Fibroblast of skin of abdomen (primary cell): ENCODE measurements around the gene SYT2.
"Not testable (repeated sequence)": the region's sequence is repeated elsewhere in the genome, so short reads cannot be mapped to it uniquely, and the experiment has no call there.

Source experiments
- DNase-seq: peaks from one replicate; pipeline ENCODE4 v3.0.0-alpha.2; 2013

Gene SYT2

DNA sequence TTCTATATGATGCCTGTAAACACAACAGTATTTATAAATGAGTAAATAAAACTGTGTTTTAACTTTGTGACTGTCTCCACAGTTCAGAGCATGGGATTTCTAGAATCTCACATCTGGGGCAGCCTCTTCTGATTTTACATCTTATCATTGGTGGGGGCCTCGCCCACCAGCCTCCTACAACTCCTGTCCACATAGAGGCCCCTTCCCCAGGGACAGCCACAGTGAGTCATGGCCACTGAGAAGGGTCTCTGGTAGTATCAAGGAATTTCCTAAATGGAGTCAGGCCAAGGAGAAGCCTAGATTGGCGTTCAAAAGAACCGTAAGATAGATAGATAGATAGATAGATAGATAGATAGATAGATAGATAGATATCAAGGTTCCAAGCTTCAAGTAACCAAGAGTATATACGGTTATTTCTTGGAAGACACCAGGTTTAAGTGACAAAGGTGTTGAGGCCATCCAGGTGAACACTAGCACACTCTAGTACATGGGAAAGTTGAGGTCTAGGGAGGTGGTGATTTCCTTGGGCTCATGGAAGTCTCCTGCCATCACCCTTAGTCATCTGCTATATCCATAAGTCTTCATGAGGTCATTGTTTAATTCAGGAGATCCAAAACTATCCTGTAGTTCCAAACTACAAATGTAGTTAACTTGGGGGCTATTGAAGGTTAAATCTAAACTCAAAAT lies 121.6 kb downstream of the SYT2 start:
- DNase-seq: no peak

DNA sequence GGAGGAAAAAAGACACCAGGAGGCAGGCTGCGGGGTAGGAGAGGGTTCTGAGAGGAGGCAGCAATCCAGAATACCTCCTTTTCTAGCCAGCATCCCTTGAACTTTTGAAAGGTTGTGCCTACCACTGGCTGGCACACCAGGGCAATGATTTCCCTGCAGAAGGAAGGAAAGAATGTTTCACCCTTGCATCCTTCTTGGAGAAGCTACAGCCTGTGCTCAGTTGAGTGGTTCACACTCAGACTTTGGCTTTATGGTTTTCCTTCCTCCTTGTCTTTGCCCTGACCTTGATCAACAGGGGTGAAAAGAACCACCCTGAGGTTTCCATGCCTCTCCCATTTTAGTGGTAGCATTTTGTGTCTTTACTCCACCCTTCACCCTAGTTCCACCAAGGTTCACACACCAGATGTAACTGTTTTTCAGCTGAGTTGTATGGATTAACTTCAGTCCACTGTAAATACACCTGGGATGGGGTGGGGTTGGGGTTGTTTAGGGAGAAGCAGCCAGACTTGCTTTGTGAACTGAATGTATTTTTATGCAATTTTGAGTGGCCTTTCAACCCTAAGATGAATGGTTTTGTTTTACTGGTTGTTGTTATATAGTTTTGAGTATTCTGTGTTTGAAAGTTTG lies 122.3 kb downstream of the SYT2 start:
- DNase-seq: no peak

DNA sequence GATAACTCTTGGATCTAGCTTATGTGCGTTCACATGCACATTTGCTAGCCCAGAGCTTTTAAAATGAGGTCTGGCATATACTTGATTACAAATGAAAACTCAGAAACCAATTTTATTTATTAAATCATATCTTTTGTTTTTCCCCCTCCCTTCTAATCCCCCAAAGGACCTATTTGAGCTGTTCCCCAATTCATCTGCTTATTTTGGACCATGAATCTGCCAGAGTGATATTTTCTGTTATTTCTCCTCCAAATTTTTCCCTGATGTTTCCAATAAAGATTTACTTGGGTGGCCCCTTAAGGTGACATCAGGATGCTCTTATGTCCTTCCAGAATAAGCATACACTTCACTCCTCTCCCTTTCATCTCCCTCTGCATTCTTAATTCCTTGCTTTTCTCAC lies 123.4 kb downstream of the SYT2 start:
- DNase-seq: no peak

DNA sequence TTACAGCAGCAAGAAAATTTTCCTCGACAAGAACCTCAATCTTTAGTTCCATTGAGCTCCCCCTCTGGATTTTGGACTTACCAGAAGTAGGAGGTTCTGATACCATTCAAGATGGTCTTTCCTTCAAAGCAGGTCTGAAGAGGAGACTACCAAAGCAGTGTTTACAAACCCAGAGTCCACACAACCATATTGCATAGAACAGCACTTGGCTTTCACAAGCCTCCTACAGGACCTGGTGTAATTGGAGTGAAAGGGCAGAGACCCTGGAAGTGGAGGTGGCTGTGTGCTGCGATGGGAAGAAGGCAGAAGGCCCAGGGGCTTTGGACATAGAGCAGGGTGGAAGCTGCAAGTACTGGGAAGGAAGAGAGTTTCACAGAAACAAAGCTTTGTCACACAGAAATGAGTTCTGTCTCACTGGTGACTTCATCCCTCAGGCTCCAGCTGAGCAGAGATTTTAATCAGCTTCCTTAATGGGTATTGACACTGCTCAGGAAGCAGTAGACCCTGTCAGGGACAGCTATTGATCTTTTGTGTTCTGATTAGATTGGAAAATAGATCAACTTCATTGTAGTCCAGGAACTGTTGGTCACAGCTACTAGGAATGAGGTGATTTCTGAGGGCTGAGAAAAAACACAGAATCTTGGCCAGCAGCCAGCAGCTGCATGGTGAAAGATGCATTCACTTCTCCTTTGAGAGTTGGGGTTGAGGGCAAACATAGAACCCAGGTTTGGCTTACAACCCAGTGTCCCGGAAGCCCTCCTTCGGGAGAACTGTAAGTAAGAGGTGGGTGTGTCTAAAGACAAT lies 124.0 kb downstream of the SYT2 start:
- peak; percentile 50 for DNase-seq

DNA sequence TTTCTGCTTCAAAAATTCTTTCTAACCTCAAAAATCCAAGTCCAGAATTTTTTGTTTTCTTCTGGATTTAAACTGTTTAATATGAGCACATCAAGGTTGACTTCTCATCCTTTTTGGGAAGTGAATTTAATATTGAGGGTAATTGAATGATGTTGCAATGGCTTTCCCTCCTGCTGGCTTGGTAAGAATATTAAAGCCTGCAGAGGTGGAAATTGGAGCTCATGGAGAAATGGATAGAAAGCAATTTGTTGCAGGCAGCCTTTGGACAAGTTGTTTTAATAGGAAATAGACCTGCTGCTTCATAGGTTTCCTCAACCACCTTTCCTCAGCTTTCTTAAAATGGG lies 124.7 kb downstream of the SYT2 start:
- DNase-seq: peak; percentile 67

DNA sequence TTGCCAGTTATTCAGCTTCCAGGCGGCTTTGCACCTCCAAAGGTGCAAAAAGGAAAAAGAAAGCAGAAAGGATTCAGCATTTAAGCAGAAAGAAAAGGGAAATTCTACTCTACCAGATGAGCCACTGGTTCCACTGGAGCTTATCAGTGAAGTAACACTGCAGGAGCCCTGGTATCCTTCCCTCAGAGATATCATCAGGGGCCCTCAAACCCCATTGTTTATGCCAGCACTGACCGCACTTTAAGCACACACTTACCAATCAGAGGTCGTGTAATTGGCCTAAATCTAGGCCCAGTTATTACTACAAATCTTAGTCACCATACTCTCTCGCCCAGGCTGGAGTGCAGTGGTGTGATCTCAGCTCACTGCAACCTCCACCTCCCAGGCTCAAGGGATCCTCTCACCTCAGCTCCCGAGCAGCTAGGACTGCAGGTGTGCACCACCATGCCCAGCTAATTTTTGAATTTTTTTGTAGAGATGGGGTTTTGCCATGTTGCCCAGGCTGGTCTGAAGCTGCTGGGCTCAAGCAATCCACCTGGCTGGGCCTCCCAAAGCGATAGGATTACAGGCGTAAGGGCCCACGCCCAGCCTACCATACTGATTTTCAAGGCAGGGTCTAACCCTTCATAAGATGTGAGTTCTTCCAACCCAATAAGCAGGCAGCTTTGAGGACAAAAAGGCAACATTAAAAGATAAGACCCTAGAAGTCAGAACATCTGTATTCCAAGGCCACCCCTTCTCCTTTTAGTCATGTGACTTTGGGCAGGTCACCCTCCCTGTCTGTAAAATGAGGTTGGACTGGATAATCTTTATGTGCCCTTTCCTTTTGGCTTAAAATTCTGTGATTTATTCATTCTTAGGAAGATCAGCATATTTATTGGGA lies 125.3 kb downstream of the SYT2 start:
- no peak for DNase-seq

DNA sequence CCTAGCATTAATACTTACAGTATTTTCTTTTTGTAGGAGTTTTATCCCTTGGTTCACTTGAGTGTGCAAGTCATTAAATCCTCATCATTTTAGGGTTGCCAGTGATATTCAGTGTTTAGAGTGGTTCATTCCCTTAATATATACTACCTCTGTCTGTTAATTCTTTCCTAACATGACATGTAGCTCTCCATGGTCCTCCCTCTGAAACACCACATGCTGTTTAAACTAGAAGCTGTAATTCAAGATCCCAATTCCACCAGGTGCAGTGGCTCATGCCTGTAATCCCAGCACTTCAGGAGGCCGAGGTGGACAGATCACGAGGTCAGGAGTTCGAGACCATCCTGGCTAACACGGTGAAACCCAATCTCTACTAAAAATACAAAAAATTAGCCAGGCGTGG lies 127.9 kb downstream of the SYT2 start:
- DNase-seq: not testable (repeated sequence)

DNA sequence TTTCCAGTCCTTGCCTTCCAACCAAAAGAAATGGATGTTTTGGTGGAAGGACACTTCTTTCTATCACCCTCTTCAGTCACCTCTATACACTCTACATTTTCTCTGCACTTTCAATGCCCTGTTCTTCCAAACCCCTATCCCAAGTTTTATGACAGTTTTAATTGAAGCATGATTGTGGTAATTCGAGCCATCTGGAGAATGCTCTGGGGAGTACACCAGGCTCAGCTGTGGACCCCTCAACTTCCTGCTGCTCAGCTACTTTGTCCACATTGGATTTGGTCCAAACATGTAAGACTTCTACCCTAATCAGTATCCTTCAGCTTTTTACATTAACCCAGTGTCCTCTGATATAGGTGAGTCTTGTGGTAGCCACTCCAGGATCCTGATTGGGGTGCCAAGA lies 129.6 kb downstream of the SYT2 start:
- DNase-seq: peak; percentile 73

DNA sequence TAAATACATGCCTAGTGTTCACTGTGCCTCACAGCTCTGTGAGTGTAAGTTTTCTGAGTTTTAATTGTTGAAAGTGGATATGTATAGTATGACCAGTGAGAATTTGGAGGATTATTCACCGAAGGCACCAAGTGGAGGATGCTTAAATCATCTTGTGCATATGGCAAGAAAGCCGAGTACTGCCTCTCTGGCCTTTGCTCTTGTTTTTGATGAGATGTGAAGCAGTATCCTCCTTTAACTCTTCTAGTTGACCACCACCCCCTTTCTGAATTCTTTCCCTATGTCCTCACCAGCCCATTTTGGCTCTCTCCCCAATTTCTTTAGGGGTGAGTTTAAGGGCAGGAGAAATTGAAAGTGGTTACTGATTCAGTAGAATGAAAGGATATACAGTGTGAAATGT lies 130.4 kb downstream of the SYT2 start:
- DNase-seq: peak; percentile 97

DNA sequence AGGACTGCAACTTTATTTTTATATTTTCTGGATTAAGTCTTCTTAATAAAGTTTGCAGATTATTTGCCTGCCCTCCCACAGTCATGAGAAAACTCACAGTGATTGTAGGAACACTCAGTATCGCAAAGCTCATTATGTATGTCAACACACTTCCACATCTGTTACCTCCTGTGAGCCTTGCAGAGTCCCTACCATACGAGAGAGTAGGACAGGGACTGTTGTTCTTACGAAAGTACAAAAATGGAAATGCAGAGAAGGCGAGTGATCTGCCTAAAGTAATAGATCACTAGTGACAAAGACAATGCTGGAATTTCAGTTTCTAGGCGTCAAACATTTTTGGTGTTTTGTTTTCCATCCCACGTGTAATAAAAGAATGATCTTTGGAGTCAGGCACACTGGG lies 131.7 kb downstream of the SYT2 start:
- peak; percentile 67 for DNase-seq

DNA sequence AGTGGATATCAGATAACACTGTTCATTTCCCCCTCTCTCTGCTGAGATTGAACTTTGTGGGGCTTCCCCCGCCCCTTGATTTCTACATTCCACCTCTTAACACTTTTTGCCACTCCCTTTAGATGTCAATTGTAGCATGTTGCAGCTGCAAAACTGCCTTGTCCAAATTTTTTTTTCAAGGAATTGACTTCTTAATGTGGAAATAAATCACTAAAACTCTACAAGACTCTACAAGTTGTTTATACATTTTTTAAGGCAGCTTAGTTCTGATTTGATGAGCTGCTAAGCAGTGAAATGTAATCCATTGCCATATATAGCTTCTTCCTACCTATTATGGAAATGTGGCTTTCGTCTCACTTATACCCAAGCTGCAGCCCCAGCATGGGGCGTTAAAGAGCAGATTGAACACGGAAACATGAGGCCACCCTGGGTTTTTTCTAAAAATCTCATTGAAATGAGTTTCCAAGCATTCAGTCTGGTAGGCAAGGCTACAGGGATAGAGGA lies 132.2 kb downstream of the SYT2 start:
- peak; percentile 94 for DNase-seq

DNA sequence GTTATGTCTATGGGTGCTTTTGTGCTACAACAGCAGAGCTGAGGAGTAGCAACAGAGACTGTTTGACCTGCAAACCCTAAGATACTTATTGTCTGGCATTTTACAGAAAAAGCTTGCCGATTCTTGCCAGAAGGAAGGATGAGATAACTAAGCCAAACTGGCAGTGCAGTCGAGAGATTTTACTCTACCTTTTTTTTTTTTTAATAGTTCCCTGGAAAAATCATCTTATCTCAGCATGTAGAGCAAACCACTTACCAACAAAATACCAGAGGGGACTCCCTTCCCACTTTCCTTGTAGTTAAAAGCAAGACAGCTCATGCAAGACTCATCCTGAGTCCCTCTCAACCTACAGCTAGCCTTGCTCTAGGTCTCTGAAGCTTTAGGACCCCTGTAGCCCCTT lies 132.9 kb downstream of the SYT2 start:
- DNase-seq: peak; percentile 59

DNA sequence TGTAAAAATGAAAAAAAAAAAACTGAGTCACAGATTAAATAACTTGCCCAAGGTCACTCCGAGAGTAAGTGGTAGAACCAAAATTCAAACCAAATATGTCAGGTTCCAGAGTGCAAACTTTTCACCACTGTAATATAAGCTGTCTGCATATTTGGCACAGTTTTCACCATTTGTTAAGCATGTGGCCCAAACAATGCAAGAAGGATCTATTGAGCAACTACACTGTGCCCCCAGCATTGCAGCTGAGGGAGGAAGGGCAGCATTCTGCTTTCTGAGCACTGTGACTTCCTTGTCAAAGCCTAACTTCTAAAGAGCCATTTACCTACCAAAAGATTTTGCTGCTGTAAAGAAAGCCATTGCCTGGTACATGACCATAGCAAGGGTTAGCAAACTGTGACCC lies 133.4 kb downstream of the SYT2 start:
- peak; percentile 94 for DNase-seq

DNA sequence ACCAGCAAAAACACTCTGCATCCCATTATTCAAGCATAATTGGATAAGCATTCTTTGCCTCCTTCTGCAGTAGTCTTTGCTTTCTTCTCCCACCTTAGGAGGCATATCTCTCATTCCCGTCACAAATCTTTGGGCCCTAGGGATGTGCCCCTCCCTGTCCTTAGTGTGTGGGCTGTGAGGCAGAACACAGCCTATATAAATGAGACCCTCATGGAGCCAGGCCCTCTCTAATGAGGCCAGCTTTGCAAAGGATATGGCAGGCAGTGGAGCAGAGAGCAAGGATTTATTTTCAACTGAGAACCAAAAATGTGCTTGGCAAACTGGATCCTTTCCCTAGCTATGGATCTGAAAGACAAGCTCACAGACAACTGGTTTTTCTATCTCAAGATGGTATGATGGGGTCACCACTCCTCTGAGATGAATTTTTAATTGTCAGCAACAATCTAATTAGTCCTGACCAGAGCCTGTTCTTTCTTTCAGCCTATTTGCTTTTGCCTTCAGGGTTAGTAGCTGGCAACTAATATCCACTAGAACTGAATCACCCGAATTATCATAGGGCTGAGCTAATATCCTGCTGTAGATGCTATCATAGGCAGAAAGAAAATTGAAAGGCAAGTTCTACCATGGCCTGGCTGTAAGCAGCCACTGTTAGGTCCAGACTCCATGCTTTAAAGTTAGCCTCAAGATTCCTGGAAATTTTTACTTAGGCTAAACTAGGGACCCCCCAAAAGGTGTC lies 134.2 kb downstream of the SYT2 start:
- peak; percentile 39 for DNase-seq

DNA sequence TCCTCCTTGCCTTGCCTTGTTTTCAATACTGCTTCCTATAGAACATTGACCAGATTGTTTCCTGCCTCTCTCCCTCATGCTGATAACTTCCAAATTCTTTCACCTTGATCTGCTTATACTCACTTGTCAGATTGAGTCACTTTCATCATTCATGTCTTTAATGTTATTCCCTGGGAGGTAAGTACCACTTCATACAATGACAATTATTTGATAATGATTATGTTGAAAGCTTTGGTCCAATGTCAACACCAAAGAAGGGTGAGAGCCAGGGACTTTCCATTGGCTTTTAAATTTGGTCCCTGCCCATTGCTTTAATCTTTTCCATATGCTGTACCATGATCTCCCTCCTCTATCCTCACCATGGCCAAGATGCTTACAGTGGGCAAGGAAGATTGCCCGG lies 137.4 kb downstream of the SYT2 start:
- no peak for DNase-seq

DNA sequence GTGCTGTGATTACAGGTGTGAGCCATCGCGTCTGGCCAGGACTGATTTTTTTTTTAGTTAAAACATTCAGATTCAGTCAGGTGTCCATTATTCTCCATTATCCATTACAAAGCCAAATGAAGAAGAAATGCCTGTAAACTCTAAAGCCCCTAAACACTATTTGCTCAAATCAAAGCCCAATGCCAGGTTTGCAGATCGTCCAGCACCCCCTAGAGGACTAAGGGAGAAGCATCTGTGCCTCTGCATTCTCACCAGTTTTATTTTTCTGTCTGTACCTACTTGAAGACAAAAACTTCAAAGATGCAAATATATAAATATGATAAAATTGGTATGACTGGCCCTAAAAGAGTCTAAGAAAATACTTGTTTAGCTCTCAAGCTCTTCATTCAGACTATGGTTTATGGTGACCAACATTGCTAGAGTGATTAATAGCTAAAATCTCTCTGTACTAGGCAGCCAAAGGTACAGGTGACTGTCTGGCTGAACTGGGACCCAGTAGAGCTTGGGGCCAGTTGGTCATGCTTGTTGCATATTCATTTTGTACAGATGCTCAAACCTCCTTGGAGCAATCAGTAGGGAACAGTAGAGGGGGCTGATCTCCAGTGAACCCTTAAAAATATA lies 138.4 kb downstream of the SYT2 start:
- DNase-seq: peak; percentile 45

DNA sequence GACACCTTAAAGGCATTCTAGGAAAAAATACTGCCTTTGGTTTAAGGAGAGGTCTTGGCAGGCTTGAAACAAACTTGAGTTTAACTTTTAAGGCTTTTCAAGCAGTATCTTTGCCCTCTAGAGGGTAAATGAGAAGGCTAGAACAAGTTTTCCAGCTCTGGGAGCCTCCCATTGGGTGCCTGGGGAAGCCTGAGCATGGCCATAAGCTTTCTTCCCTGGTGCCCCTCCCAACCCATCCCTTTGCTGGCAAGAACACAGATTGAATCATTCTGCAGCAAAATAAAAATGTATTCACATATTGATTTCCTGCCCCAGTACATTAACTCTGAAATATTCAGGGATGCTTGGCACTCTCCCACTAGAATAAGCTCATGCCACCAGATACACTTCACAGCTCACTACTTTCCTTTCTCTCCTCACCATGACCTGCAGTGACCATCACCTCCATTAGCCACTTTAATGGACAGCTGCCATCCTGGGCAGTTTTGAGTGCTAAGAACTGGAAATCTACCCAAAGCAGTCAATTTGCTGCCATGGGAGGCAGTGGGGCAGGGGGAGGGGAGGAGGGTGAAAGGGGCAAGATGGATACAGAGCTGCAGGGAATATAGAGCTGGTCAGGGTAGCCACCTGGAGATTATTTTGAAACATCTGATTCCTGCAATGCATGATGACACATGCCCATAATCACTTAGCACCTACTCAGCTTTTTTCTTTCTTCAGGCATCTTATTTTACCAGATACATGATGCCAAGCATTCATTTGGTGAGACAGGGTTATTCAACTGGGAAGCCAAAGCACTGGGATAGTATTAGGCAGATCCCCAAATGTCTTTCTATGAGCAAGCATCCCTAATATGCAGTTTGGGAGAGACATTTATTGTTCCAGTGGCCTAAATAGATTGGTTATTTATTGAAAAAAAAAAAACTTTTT lies 140.6 kb downstream of the SYT2 start:
- DNase-seq: no peak

DNA sequence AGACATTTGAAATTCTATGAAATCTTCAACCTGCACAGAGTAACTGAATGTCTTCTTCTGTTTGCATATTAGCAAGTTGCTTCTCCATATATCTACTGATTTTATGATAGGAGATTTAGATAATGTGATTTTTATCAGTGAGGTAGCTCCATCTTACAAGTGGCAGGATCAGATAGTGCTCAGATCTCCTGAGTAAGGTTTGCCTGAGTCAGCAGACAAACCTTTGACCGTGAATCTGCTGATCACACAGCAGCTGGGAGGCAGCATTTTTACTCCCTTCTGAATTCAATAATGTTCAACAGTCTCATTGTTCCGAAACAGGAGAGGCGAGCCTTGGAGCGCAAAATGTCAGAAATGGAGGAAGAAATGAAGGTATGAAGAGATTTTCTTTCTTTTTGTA lies 141.4 kb downstream of the SYT2 start:
- no peak for DNase-seq

DNA sequence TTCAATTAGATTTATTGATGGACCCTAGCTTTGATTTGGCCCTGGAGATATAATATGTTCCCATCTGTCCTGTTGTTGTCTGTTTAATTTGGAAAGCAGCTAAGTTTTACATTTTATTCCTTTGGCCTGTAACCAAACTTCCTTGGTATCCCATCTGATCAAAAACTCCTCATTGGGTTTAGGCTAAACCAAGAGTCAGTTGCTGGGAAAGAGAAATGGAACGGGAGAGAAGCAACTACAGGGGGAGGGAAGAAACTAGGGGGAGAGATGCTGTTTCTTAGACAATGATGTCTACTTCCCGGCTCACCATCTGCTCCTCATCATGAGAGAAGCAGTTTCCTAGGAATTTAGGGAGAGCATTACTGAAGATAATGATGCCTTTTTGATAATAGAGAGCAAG lies 141.8 kb downstream of the SYT2 start:
- peak; percentile 37 for DNase-seq

DNA sequence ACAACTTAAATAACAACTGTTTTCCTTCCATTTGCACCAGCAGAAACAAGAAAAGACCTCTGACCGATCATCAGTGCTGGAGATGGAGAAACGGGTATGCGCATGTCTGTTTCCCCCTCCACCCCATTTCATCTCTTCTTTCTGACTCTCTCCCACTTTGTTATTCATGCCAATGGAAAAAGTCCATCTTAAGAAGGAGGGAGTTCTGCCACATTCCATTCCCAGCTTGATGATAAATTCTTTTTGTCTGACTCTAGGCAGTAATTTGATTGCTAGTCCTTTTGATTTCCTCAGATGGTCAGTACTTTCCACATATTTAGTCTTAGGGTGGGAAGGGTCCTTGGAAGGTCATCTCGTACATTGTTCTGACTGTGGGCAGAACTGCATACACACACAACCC lies 142.5 kb downstream of the SYT2 start:
- DNase-seq: peak; percentile 67
